Urinary bladder (tissue), 4 donors: ENCODE results near the gene PSME3IP1. TPM values are rescaled to one million over a fixed set of nuclear protein-coding genes. Genes with fewer than 3 reads are reported as not detected.
"Not testable (repeated sequence)": the region's sequence is repeated elsewhere in the genome, so short reads cannot be mapped to it uniquely, and the experiment has no call there.

Experiments
- DNase-seq: peaks from one replicate; pipeline ENCODE4 v3.0.0-alpha.2; 2015; ENCODE audit errors: extremely low spot score
- H3K27ac ChIP-seq: one replicate; pipeline ENCODE4 v1.5.1; 2013; ENCODE audit warnings: low read depth, mild to moderate bottlenecking, moderate library complexity
- H3K36me3 ChIP-seq: one replicate; pipeline ENCODE4 v1.6.1; 2013; ENCODE audit warnings: mild to moderate bottlenecking, moderate library complexity; ENCODE audit not compliant: insufficient read depth
- H3K4me1 ChIP-seq: one replicate; pipeline ENCODE4 v1.6.1; 2013; ENCODE audit warnings: mild to moderate bottlenecking, moderate library complexity; ENCODE audit not compliant: insufficient read depth
- H3K4me3 ChIP-seq: one replicate; pipeline ENCODE4 v1.5.1; 2013; ENCODE audit warnings: low read depth, low read length
- WGBS: extraction: QIAGEN DNeasy Blood & Tissue Kit; methylation state at CpG from one replicate; pipeline ENCODE4 v1.1.7; 2013; 5-methylcytosine and 5-hydroxymethylcytosine counted together
- polyA plus RNA-seq: library from polyadenylated mRNA; stranded (reverse); fragments of 200-250 nt; gene quantifications from one replicate; pipeline ENCODE4 v1.2.3, GENCODE V29; 2013
- total RNA-seq: library from RNA; depleted of rRNA; stranded (reverse); fragments of >200 nt; gene quantifications from one replicate; pipeline ENCODE4 v1.2.3, GENCODE V29; 2014
- donor health status: healthy with polysubstance abuse.
- donor health status: healthy.

PSME3IP1 gene
- total and polyA plus RNA-seq, 2 donors, result 61.8 to 63.1 TPM

GRCh38 chr16:57189527-57189926, 3.7 kb upstream of the PSME3IP1 start:
- H3K36me3 ChIP-seq, H3K4me1 ChIP-seq, H3K4me3 ChIP-seq, DNase-seq, H3K27ac ChIP-seq: not testable (repeated sequence)
- 96% methylated on average over 4 of the region's 4 CpGs for WGBS

DNA sequence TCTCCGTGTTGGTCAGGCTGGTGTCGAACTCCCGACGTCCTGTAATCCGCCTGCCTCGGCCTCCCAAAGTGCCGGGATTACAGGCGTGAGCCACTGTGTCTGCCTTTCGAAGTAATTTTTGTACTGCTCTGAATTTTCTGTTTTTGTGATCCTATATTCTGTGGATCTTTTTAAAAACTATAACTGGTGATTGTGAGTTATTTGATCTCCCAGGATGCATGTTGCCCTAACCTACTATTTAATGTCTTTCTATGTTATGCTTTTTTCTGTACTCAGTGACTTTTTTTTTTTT, 2.8 kb upstream of the PSME3IP1 start:
- Histone ChIP-seq H3K4me3 (no peak overlapping the region), H3K4me1 (peaks cover 1% of the 10 kb centered on the region), H3K27ac (no peak overlapping the region), H3K36me3 (no peaks in the 10 kb centered on the region)
- DNase-seq, result no peak
- 92% methylated on average over 9 of the region's 9 CpGs for WGBS

- not testable (repeated sequence) for DNase-seq, H3K4me3 ChIP-seq, H3K27ac ChIP-seq, H3K36me3 ChIP-seq, H3K4me1 ChIP-seq
- 67% methylated on average over 18 of the region's 18 CpGs for WGBS
These were observed 2.3 kb upstream of the PSME3IP1 start for GRCh38 chr16:57187902-57188710.

GRCh38 chr16:57186872-57187854, 1.3 kb upstream of the PSME3IP1 start:
- Histone ChIP-seq H3K4me1 (peaks cover 1% of the 10 kb centered on the region), H3K27ac (peak overlapping the region; percentile 96), H3K36me3 (no peaks in the 10 kb centered on the region), H3K4me3 (peak overlapping the region; percentile 85)
- no peak for DNase-seq
- WGBS, result 1% methylated on average over 28 of the region's 28 CpGs

- H3K4me3 ChIP-seq, result peak overlapping the region; percentile 94
- no peaks in the 10 kb centered on the region for H3K36me3 ChIP-seq
- no peak for DNase-seq
- H3K27ac ChIP-seq, result peak overlapping the region; percentile 84
- under 1% methylated on average over 37 of the region's 37 CpGs for WGBS
- peaks cover 1% of the 10 kb centered on the region for H3K4me1 ChIP-seq
These were observed 344 bp downstream of the PSME3IP1 start for GRCh38 chr16:57185446-57185944.

DNA sequence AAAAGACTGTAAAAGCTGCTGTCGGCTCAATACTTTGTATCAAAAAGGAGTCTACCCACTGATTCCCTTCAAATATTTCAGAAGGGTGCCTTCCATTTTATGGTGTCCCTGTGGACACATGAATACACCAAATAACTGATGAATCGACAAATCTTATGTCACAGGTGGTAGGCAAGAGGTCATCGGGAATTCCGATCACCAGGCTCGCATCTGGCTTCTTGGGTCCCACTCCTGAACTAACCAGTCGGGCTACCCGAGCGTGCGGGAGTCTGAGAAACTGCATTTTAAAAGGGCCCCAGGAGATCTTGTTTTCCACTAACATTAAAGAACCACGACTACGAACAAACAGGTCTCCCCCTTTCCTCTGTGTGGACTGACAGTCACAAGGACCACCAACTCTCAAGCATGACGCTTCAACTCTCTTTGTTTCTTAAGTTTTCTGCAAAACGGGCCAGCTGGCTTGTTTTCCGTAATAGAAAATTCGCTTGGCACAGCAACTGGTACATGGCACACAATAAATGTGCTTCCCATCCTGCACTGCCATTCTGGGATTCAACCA, 873 bp downstream of the PSME3IP1 start:
- 21% methylated on average over 15 of the region's 15 CpGs for WGBS
- no peak overlapping the region for H3K27ac ChIP-seq
- peak overlapping the region; percentile 94 for H3K4me3 ChIP-seq
- H3K4me1 ChIP-seq, result peaks cover 1% of the 10 kb centered on the region
- H3K36me3 ChIP-seq, result no peaks in the 10 kb centered on the region
- DNase-seq, result no peak

DNA sequence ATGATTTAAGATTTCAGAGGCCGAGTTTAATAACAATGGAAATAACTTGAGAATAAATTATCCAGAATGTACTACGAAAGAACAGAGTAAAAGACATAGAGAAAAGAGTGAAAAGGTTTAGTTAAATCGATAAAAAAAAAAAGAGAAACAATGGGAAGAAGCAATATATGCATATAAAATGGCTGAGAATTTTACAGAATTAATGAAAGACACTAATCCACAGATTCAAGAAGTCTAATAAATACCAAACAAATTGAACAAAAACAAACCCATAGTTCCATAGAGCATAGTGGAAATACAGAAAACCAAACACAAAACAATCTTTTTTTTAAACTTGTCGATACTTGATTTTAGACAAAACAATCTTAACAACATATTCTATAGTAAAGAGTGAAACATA, 1.7 kb downstream of the PSME3IP1 start:
- Histone ChIP-seq H3K4me1 (peaks cover 1% of the 10 kb centered on the region), H3K4me3 (no peak overlapping the region), H3K27ac (no peak overlapping the region), H3K36me3 (no peaks in the 10 kb centered on the region)
- DNase-seq, result no peak
- 98% methylated on average over 4 of the region's 4 CpGs for WGBS

GRCh38 chr16:57179215-57179828, 6.5 kb downstream of the PSME3IP1 start:
- no peak for DNase-seq
- no peak overlapping the region for H3K27ac ChIP-seq
- WGBS, result 66% methylated on average over 3 of the region's 3 CpGs
- H3K36me3 ChIP-seq, result peaks cover 1% of the 10 kb centered on the region
- no peak overlapping the region for H3K4me3 ChIP-seq
- H3K4me1 ChIP-seq, result no peaks in the 10 kb centered on the region

- Histone ChIP-seq H3K4me1 (no peaks in the 10 kb centered on the region), H3K27ac (no peak overlapping the region), H3K36me3 (peaks cover 1% of the 10 kb centered on the region), H3K4me3 (no peak overlapping the region)
- 56% methylated on average over 4 of the region's 4 CpGs for WGBS
- DNase-seq, result no peak
These were observed 7.0 kb downstream of the PSME3IP1 start for GRCh38 chr16:57178793-57179212.

- DNase-seq, result no peak
- H3K4me1 ChIP-seq, result no peaks in the 10 kb centered on the region
- H3K27ac ChIP-seq, result no peak overlapping the region
- no peak overlapping the region for H3K4me3 ChIP-seq
- H3K36me3 ChIP-seq, result peaks cover 1% of the 10 kb centered on the region
- 67% methylated on average over 3 of the region's 3 CpGs for WGBS
These were observed 7.6 kb downstream of the PSME3IP1 start for GRCh38 chr16:57178196-57178595.

- peaks cover 6% of the 10 kb centered on the region for H3K36me3 ChIP-seq
- H3K4me1 ChIP-seq, result no peaks in the 10 kb centered on the region
- no peak overlapping the region for H3K27ac ChIP-seq
- 75% methylated on average over 5 of the region's 5 CpGs for WGBS
- H3K4me3 ChIP-seq, result no peak overlapping the region
- no peak for DNase-seq
These were observed 9.9 kb downstream of the PSME3IP1 start for GRCh38 chr16:57175896-57176295.

DNA sequence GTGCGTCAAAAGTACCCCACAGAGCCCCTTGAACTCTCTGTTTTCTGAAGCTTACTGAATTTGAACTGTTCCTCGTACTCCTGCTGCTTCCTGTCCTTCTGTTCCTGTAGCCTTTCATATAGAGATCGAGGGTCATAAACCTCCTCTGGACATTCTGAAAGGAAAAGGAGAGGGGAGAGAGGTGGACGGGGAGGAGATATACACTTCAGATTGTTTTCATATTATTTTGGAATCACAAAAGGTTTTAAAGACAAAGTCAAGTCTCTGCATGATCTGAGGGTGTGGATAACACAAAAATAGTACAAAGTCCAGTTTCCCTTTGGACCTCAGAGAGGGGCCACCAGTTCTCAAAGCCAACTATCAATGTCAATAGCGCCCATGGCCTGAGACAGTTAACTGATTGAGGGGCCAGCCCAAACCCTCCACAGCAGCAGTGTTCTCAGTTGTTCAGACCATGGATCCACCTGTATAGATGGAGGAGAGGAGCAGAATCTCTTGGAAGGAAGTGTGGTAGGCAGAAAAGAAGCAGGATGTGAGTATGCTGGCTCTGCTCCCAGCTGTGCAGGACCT, 13.0 kb downstream of the PSME3IP1 start:
- Histone ChIP-seq H3K27ac (no peak overlapping the region), H3K4me3 (no peak overlapping the region), H3K36me3 (peaks cover 7% of the 10 kb centered on the region), H3K4me1 (no peaks in the 10 kb centered on the region)
- 84% methylated on average over 5 of the region's 5 CpGs for WGBS
- DNase-seq, result no peak

- no peak for DNase-seq
- Histone ChIP-seq H3K4me3 (no peak overlapping the region), H3K4me1 (no peaks in the 10 kb centered on the region), H3K36me3 (peaks cover 7% of the 10 kb centered on the region), H3K27ac (no peak overlapping the region)
These were observed 16.5 kb downstream of the PSME3IP1 start for GRCh38 chr16:57169327-57169726.
